Measurements from ENCODE around the gene SPRR2F.

The SPRR2F gene

DNA sequence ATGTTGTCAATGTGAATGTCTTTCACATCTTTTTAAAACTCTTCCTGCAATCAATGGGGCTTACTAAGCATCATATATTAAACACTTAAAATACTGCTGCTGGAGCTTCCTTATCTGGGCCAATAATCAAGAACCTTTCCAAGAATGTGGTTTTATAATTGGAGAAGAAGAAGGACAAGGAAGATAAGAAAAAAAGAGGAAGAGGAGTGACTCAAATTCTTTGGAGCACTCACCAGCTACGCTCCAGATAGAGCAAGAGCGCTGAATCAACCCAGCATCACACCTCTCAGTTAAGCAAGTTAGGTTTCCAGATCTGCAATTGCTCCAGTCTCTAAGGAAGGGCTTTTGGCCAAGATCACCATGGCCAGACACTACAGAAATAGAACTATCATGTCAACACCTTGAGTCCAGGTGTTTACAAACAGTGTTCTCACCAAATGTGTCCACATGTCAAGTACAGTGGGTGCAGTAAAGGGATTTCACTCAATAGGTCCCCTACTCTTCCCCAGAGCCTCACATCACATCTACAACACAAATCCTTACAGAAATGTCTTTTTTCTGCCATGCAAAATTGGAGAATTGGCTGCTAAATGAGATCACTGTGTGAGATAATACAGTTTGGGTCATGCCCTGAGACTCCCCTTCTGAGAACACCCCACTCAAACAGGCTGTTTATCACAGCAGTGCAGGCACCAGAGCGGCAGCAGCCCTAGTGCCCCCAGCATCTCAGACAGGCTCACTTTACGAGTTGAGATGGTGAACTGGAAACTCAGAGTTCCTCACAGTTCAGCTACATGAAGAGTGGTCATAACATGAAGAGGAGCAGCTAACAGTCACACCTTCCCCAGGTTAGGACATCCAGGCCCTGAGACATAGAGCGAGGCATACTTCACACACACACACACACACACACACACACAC is 40.2 kb downstream of the SPRR2F start:
- DNase-seq, result no peak

DNA sequence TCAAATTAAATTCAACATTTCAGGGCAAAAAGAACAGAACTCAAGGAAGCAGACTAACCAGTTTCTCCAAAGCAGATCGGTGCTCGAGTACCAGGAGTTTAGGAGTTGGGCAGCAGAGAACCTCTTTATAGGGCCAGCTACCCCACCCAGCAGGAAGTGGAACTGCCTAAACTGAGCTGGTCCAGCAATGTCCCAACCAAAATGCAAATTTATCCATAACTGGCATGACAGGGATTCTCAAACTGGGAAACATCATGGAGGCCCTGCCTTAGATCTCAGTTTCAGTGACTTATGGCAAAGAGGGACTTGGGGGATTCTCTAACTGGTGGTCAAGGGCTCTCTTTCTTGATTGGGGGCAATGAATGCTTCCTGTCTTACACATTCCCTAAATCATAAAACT is 41.8 kb downstream of the SPRR2F start, which contains the start of gene SPRR2B:
SPRR2B (minus strand) TSS at position 101 of the 400 bp plus-strand sequence. CDS start 772 bp downstream, outside the sequence.
- no peak for DNase-seq

DNA sequence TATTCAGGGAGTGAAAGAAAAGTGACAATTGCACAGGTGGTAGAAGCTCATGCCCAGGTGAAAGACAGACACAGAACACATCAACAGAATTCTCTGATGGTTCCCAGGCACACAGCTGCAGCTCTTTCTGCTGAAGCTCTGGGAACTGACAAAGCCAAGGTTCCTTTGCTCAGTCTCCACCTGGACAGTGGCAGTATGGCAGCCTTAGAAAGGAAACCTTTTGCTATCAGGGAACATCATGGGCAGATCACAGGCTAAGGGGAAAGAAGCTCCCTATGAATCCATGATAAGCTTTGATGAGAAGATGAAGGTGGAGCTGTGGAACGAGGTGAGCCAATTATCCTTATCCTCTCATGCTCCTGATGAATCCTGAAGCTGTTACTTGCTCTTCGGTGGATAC is 43.1 kb downstream of the SPRR2F start:
- DNase-seq, result no peak

All from stimulated activated CD4-positive, alpha-beta T cell treated with anti-CD3 and anti-CD28 coated beads, Interleukin-2, amount 100 ng/mL, for 48 hours (primary cell).